AG08395 (cell line): ENCODE data around the gene FAM200B.

Experiments used
- DNase-seq: peaks from one replicate; pipeline ENCODE4 v3.0.0; 2012; ENCODE audit warnings: mixed read lengths, low spot score

The FAM200B gene

GRCh38 chr4:15681372-15682241, at the start of gene FAM200B:
Gene FAM200B, plus strand, starts transcription at chr4:15681827. Its CDS starts 5,151 bp downstream, at chr4:15686978.
- peak; percentile 100 for DNase-seq

GRCh38 chr4:15636818-15637217, 44.8 kb upstream of the FAM200B start:
- no peak for DNase-seq

GRCh38 chr4:15638418-15638817, 43.2 kb upstream of the FAM200B start:
- no peak for DNase-seq

- no peak for DNase-seq
Observed at GRCh38 chr4:15648600-15648999, 33.0 kb upstream of the FAM200B start.

- DNase-seq = peak; percentile 35
Observed at GRCh38 chr4:15649914-15650545, 31.6 kb upstream of the FAM200B start.

GRCh38 chr4:15651676-15652075, 30.0 kb upstream of the FAM200B start:
- no peak for DNase-seq

- DNase-seq = no peak
Observed at GRCh38 chr4:15652191-15652590, 29.4 kb upstream of the FAM200B start.

GRCh38 chr4:15652841-15653240, 28.8 kb upstream of the FAM200B start:
- DNase-seq = no peak

- no peak for DNase-seq
Observed at GRCh38 chr4:15653420-15653819, 28.2 kb upstream of the FAM200B start.

- DNase-seq = peak; percentile 35
Observed at GRCh38 chr4:15653864-15654592, 27.6 kb upstream of the FAM200B start.

GRCh38 chr4:15654593-15655222, 26.9 kb upstream of the FAM200B start:
- DNase-seq = peak; percentile 37

- DNase-seq = peak; percentile 97
Observed at GRCh38 chr4:15655223-15656037, 26.2 kb upstream of the FAM200B start, which contains the start of gene FBXL5. Gene FBXL5, minus strand, starts transcription at chr4:15655357. Its CDS starts 70 bp downstream, at chr4:15655287.

- no peak for DNase-seq
Observed at GRCh38 chr4:15656038-15656470, 25.6 kb upstream of the FAM200B start.

GRCh38 chr4:15657366-15657765, 24.3 kb upstream of the FAM200B start:
- DNase-seq = no peak

GRCh38 chr4:15658136-15658770, 23.4 kb upstream of the FAM200B start:
- DNase-seq = no peak

GRCh38 chr4:15658781-15659180, 22.8 kb upstream of the FAM200B start:
- no peak for DNase-seq

- peak; percentile 31 for DNase-seq
Observed at GRCh38 chr4:15659768-15660570, 21.7 kb upstream of the FAM200B start.

GRCh38 chr4:15665753-15666365, 15.8 kb upstream of the FAM200B start:
- DNase-seq = no peak

GRCh38 chr4:15667006-15667405, 14.6 kb upstream of the FAM200B start:
- no peak for DNase-seq
